ENCODE measurements around the gene RFX7.

DNA sequence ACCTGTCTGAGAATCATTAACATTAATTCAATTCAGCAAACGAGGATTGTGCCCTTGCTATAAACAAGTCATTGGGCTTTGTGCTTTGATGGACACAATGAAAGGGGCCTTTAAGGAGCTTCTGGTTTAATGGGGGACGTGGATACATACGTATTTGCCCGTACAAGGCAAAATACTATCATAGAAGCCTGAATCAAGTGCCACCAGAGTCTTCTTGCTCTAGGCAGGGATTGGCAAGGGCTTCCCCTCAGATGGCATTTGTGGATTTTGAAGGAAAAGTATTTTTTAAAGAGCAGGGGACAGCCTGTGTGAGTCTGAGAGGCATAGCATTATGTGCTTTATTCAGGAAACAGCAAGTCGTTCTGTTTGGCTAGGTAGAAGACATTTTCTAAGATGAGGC is 166.6 kb downstream of the RFX7 start:
- TF ChIP-seq, protein P1, sequence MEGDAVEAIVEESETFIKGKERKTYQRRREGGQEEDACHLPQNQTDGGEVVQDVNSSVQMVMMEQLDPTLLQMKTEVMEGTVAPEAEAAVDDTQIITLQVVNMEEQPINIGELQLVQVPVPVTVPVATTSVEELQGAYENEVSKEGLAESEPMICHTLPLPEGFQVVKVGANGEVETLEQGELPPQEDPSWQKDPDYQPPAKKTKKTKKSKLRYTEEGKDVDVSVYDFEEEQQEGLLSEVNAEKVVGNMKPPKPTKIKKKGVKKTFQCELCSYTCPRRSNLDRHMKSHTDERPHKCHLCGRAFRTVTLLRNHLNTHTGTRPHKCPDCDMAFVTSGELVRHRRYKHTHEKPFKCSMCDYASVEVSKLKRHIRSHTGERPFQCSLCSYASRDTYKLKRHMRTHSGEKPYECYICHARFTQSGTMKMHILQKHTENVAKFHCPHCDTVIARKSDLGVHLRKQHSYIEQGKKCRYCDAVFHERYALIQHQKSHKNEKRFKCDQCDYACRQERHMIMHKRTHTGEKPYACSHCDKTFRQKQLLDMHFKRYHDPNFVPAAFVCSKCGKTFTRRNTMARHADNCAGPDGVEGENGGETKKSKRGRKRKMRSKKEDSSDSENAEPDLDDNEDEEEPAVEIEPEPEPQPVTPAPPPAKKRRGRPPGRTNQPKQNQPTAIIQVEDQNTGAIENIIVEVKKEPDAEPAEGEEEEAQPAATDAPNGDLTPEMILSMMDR (IDR thresholded peaks at IDR 0.05; ENCODE audit: low read depth, low read length, poor library complexity, severe bottlenecking): no peak
- no peak for TF ChIP-seq EZH2phosphoT487 (IDR thresholded peaks at IDR 0.05; ENCODE audit: borderline replicate concordance, low read length)

Measured in DOHH2 (cell line).